ENCODE results near the gene ACOX3. TPM values are rescaled to one million over a fixed set of nuclear protein-coding genes. Genes with fewer than 3 reads are reported as not detected.
"Not testable (repeated sequence)": the region's sequence is repeated elsewhere in the genome, so short reads cannot be mapped to it uniquely, and the experiment has no call there.

The ACOX3 gene
- total and polyA plus RNA-seq, 4 donors: 11.4 to 24.6 (median 13.6) TPM

DNA sequence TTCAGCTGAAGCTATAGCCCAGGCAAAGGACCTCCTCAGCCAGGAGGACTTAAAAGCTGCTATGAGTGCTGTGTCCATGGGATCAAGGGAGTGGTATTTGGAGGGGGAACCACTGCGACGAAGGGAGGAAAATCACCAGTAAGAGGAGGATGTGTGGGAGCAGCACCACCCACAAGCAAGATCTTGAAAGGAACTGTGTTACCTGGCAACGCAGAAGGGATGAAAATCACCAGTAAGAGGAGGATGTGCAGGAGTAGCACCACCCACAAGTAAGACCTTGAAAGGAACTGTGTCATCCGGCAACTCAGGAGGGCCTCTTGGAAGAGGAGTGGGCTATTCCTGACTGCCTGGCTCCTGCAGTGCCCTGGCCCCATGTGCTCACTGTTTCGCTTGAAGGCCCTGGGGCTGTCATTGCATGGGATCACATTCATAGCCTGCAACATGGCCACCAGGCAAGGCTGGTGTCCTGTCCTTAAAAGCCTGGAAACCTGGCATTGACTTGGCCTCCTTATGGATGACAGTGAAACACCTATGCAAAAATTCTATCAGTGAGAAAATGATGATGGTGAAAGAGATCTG is 48.4 kb upstream of the ACOX3 start:
- H3K9ac ChIP-seq (ENCODE audit: low read depth in 1 of 2, low read length in 2 of 2): no peak overlapping the region
- no peaks in the 10 kb centered on the region for H3K36me3 ChIP-seq (ENCODE audit: control insufficient read depth in 4 of 4, insufficient read depth in 3 of 4, low read depth in 1 of 4, low read length in 3 of 4)
- WGBS: 93% methylated on average over 5 of the region's 5 CpGs
- no peak overlapping the region for H3K4me3 ChIP-seq (ENCODE audit: low read depth in 1 of 3, low read length in 3 of 3)
- no peak for DNase-seq (ENCODE audit: low spot score)
- no peaks in the 10 kb centered on the region for H3K27me3 ChIP-seq (ENCODE audit: control insufficient read depth in 4 of 4, insufficient read depth in 4 of 4, low read length in 3 of 4)
- H3K27ac ChIP-seq (ENCODE audit: low read depth in 1 of 2, low read length in 2 of 2): no peak overlapping the region
- TF ChIP-seq SP1 (IDR thresholded peaks at IDR 0.05) (no peak), FOXA2 (IDR thresholded peaks at IDR 0.05) (no peak), RXRA (IDR thresholded peaks at IDR 0.05) (no peak), JUND (IDR thresholded peaks at IDR 0.05) (no peak), YY1 (IDR thresholded peaks at IDR 0.05) (no peak), RAD21 (IDR thresholded peaks at IDR 0.05) (no peak), GABPA (IDR thresholded peaks at IDR 0.05 in 1 of 2, conservative IDR thresholded peaks at IDR 0.05 in 1 of 2) (no peak)
- TF ChIP-seq, protein P1, sequence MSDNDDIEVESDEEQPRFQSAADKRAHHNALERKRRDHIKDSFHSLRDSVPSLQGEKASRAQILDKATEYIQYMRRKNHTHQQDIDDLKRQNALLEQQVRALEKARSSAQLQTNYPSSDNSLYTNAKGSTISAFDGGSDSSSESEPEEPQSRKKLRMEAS (IDR thresholded peaks at IDR 0.05): no peak
- H3K4me1 ChIP-seq (ENCODE audit: control insufficient read depth in 4 of 4, insufficient read depth in 4 of 4, low read length in 3 of 4): no peaks in the 10 kb centered on the region
- no peaks in the 10 kb centered on the region for H3K9me3 ChIP-seq (ENCODE audit: control insufficient read depth in 4 of 4, low read length in 3 of 4)

DNA sequence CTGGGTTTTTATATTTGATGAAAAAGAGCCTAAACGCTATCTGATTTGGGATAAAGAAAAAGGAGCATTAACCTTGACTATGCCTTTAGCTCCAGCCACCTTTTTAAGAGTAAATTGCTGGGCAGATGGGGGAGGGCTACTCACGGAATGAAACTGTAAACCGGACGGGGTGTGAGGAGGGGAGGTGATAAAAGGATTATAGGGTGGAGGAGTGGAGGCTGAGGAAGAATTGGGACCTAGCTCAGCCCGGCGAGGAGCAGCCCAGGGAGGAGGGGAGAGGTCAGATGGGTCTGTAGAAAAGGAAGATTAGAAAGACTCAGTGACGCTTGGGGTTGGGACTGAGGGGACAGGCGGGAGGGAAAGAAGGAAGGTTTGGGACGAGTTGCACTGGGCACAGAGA is 46.1 kb upstream of the ACOX3 start:
- H3K9ac ChIP-seq (ENCODE audit: low read depth in 1 of 2, low read length in 2 of 2); H3K36me3 ChIP-seq (ENCODE audit: control insufficient read depth in 4 of 4, insufficient read depth in 3 of 4, low read depth in 1 of 4, low read length in 3 of 4); H3K4me3 ChIP-seq (ENCODE audit: low read depth in 1 of 3, low read length in 3 of 3); DNase-seq (ENCODE audit: low spot score); H3K4me1 ChIP-seq (ENCODE audit: control insufficient read depth in 4 of 4, insufficient read depth in 4 of 4, low read length in 3 of 4); H3K27me3 ChIP-seq (ENCODE audit: control insufficient read depth in 4 of 4, insufficient read depth in 4 of 4, low read length in 3 of 4); H3K9me3 ChIP-seq (ENCODE audit: control insufficient read depth in 4 of 4, low read length in 3 of 4); H3K27ac ChIP-seq (ENCODE audit: low read depth in 1 of 2, low read length in 2 of 2): not testable (repeated sequence)
- 65% methylated on average over 8 of the region's 9 CpGs for whole genome bisulfite sequencing

DNA sequence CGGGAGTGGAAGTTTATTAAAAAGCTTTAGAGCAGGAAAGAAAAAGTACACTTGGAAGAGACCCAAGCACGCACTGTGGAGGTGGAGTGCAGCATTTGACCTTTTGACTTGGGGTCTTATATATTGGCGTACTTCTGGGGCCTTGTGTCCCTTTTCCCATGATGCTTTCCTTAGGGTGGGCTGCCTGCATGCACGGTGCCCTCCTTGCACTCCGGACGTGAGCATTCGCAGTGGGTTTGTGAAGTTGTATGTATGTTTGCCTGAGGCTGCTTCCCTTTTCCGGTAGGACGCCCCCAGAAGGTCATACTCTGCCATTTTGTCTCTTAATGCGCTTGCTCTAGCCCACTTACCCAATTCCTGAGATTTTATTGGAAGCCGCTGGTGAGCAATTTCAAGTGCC is 39.7 kb upstream of the ACOX3 start:
- H3K36me3 ChIP-seq (ENCODE audit: control insufficient read depth in 4 of 4, insufficient read depth in 3 of 4, low read depth in 1 of 4, low read length in 3 of 4): peaks cover 0 to 15% (median 6%) of the 10 kb centered on the region in 4 donors
- TF ChIP-seq, protein P1 (IDR thresholded peaks at IDR 0.05): no peak
- no peak for TF ChIP-seq FOXA2 (IDR thresholded peaks at IDR 0.05)
- TF ChIP-seq HNF4G (IDR thresholded peaks at IDR 0.05): no peak
- no peak for TF ChIP-seq HNF4A (conservative IDR thresholded peaks at IDR 0.05)
- 93% methylated on average over 11 of the region's 11 CpGs for WGBS
- no peaks in the 10 kb centered on the region for H3K9me3 ChIP-seq (ENCODE audit: control insufficient read depth in 4 of 4, low read length in 3 of 4)
- DNase-seq (ENCODE audit: low spot score): no peak
- H3K4me3 ChIP-seq (ENCODE audit: low read depth in 1 of 3, low read length in 3 of 3): no peak overlapping the region
- H3K27ac ChIP-seq (ENCODE audit: low read depth in 1 of 2, low read length in 2 of 2): no peak overlapping the region
- no peak overlapping the region for H3K9ac ChIP-seq (ENCODE audit: low read depth in 1 of 2, low read length in 2 of 2)
- no peaks in the 10 kb centered on the region for H3K27me3 ChIP-seq (ENCODE audit: control insufficient read depth in 4 of 4, insufficient read depth in 4 of 4, low read length in 3 of 4)
- H3K4me1 ChIP-seq (ENCODE audit: control insufficient read depth in 4 of 4, insufficient read depth in 4 of 4, low read length in 3 of 4): no peaks in the 10 kb centered on the region

DNA sequence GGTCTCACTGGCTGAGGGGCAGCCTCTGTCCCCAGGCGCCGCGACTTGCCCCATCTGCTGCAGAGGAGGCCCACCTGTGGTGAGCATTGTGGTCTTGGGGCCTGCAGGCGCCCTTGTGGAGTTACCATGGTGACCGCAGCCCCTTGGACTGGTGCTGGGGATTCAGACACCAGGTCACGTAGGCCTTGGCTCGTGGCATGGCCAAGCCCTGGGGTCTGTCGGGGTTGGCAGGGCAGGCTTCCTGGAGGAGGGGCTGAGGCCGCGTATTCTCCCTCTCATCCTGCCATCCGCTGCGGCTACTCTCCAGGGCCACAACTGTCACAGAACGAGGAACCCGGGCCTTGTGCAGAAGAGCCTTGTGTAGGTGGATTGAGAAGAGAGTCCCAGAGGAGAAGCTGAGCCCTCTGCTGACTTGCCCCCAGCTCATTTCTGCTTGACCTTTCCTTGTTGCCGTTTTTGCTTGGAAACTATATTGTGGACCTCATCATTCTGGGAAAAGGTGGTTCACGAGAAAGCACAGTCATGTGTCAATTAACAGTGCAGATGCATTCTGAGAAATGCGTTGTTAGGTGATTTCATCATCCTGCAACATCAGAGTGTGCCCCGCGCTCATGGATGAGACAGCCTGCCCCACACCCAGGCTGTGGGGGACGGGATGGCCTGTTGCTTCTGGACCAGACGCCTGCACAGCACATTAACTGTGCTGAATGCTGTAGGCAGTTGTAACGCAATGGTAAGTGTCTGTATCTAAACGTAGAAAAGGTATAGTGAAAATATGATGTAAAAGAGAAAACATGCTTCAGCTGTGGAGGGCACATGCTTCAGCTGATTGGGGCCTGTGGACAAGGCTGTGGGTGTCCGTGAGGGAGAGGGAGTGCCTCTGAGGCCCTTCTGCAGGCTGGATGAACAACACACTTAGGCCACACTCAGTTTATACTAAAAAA is 38.5 kb upstream of the ACOX3 start:
- no peak overlapping the region for H3K4me3 ChIP-seq (ENCODE audit: low read depth in 1 of 3, low read length in 3 of 3)
- no peaks in the 10 kb centered on the region for H3K9me3 ChIP-seq (ENCODE audit: control insufficient read depth in 4 of 4, low read length in 3 of 4)
- no peak for DNase-seq (ENCODE audit: low spot score)
- H3K9ac ChIP-seq (ENCODE audit: low read depth in 1 of 2, low read length in 2 of 2): no peak overlapping the region
- no peaks in the 10 kb centered on the region for H3K27me3 ChIP-seq (ENCODE audit: control insufficient read depth in 4 of 4, insufficient read depth in 4 of 4, low read length in 3 of 4)
- no peaks in the 10 kb centered on the region for H3K4me1 ChIP-seq (ENCODE audit: control insufficient read depth in 4 of 4, insufficient read depth in 4 of 4, low read length in 3 of 4)
- no peak overlapping the region for H3K27ac ChIP-seq (ENCODE audit: low read depth in 1 of 2, low read length in 2 of 2)
- 90% methylated on average over 24 of the region's 24 CpGs for WGBS
- peaks cover 0 to 15% (median 6%) of the 10 kb centered on the region in 4 donors for H3K36me3 ChIP-seq (ENCODE audit: control insufficient read depth in 4 of 4, insufficient read depth in 3 of 4, low read depth in 1 of 4, low read length in 3 of 4)
- TF ChIP-seq EGR1 (IDR thresholded peaks at IDR 0.05; ENCODE audit: low read depth in 2 of 2) (no peak), FOXA1 (IDR thresholded peaks at IDR 0.05) (no peak)
- TF ChIP-seq, protein P1 (IDR thresholded peaks at IDR 0.05): no peak
- TF ChIP-seq, protein P2, sequence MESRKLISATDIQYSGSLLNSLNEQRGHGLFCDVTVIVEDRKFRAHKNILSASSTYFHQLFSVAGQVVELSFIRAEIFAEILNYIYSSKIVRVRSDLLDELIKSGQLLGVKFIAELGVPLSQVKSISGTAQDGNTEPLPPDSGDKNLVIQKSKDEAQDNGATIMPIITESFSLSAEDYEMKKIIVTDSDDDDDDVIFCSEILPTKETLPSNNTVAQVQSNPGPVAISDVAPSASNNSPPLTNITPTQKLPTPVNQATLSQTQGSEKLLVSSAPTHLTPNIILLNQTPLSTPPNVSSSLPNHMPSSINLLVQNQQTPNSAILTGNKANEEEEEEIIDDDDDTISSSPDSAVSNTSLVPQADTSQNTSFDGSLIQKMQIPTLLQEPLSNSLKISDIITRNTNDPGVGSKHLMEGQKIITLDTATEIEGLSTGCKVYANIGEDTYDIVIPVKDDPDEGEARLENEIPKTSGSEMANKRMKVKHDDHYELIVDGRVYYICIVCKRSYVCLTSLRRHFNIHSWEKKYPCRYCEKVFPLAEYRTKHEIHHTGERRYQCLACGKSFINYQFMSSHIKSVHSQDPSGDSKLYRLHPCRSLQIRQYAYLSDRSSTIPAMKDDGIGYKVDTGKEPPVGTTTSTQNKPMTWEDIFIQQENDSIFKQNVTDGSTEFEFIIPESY (IDR thresholded peaks at IDR 0.05): no peak
- TF ChIP-seq, protein P3, sequence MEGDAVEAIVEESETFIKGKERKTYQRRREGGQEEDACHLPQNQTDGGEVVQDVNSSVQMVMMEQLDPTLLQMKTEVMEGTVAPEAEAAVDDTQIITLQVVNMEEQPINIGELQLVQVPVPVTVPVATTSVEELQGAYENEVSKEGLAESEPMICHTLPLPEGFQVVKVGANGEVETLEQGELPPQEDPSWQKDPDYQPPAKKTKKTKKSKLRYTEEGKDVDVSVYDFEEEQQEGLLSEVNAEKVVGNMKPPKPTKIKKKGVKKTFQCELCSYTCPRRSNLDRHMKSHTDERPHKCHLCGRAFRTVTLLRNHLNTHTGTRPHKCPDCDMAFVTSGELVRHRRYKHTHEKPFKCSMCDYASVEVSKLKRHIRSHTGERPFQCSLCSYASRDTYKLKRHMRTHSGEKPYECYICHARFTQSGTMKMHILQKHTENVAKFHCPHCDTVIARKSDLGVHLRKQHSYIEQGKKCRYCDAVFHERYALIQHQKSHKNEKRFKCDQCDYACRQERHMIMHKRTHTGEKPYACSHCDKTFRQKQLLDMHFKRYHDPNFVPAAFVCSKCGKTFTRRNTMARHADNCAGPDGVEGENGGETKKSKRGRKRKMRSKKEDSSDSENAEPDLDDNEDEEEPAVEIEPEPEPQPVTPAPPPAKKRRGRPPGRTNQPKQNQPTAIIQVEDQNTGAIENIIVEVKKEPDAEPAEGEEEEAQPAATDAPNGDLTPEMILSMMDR (IDR thresholded peaks at IDR 0.05; ENCODE audit: low read depth, low read length, missing input control): no peak

Data from liver (tissue), 9 donors.